ENCODE results near the gene OPA1.
A peak's percentile ranks its signal among the peaks of the same experiment; 100 is the strongest.

OPA1 gene

DNA sequence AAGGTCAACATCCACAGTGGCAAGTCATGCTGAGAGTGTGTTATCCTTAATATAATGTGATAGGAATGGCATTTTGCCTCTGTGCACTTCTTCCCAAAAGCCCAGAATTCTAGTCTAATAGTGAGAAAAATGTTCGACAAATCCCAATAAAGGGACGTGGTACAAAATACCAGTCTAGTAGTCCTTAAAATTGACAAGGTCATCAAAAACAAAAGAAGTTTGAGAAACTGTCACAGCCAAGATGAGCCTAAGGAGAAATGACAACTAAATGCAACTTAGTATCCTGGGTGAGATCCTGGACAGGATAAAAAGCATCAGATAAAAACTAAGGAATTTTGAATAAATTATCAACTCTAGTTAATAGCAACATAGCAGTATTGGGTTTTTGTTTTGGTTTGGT lies 23.9 kb upstream of the OPA1 start:
- Histone ChIP-seq H3K4me3 (ENCODE audit: low read depth, low read length) (no peak overlapping the region), H3K4me2 (ENCODE audit: low read length) (no peak overlapping the region), H3K36me3 (ENCODE audit: control insufficient read depth, insufficient read depth, low read length) (no peaks in the 10 kb centered on the region), H3K9me3 (ENCODE audit: control insufficient read depth, low read length) (no peaks in the 10 kb centered on the region), H3K79me2 (no peaks in the 10 kb centered on the region), H3K4me1 (peaks cover 4% of the 10 kb centered on the region), H2AFZ (peak overlapping the region; percentile 2), H3K27me3 (ENCODE audit: control insufficient read depth, insufficient read depth, low read length) (no peaks in the 10 kb centered on the region), H3K9ac (no peak overlapping the region), H3K27ac (no peak overlapping the region)
- TF ChIP-seq, protein P1, sequence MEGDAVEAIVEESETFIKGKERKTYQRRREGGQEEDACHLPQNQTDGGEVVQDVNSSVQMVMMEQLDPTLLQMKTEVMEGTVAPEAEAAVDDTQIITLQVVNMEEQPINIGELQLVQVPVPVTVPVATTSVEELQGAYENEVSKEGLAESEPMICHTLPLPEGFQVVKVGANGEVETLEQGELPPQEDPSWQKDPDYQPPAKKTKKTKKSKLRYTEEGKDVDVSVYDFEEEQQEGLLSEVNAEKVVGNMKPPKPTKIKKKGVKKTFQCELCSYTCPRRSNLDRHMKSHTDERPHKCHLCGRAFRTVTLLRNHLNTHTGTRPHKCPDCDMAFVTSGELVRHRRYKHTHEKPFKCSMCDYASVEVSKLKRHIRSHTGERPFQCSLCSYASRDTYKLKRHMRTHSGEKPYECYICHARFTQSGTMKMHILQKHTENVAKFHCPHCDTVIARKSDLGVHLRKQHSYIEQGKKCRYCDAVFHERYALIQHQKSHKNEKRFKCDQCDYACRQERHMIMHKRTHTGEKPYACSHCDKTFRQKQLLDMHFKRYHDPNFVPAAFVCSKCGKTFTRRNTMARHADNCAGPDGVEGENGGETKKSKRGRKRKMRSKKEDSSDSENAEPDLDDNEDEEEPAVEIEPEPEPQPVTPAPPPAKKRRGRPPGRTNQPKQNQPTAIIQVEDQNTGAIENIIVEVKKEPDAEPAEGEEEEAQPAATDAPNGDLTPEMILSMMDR (IDR thresholded peaks at IDR 0.05), result no peak

GRCh38 chr3:193572426-193572908 lies 20.5 kb upstream of the OPA1 start:
- TF ChIP-seq, protein P1 (IDR thresholded peaks at IDR 0.05), result peak; percentile 82
- peak overlapping the region; percentile 6 for H2AFZ ChIP-seq
- no peaks in the 10 kb centered on the region for H3K79me2 ChIP-seq
- H3K27me3 ChIP-seq (ENCODE audit: control insufficient read depth, insufficient read depth, low read length), result no peaks in the 10 kb centered on the region
- H3K9ac ChIP-seq, result no peak overlapping the region
- H3K36me3 ChIP-seq (ENCODE audit: control insufficient read depth, insufficient read depth, low read length), result no peaks in the 10 kb centered on the region
- H3K4me3 ChIP-seq (ENCODE audit: low read depth, low read length), result no peak overlapping the region
- H3K4me1 ChIP-seq, result peaks cover 4% of the 10 kb centered on the region
- no peak overlapping the region for H3K4me2 ChIP-seq (ENCODE audit: low read length)
- H3K27ac ChIP-seq, result no peak overlapping the region
- no peaks in the 10 kb centered on the region for H3K9me3 ChIP-seq (ENCODE audit: control insufficient read depth, low read length)

GRCh38 chr3:193573403-193574191 lies 19.4 kb upstream of the OPA1 start:
- Histone ChIP-seq H3K4me2 (ENCODE audit: low read length) (no peak overlapping the region), H3K27me3 (ENCODE audit: control insufficient read depth, insufficient read depth, low read length) (no peaks in the 10 kb centered on the region), H3K4me3 (ENCODE audit: low read depth, low read length) (no peak overlapping the region), H3K9me3 (ENCODE audit: control insufficient read depth, low read length) (no peaks in the 10 kb centered on the region), H3K79me2 (no peaks in the 10 kb centered on the region), H3K27ac (no peak overlapping the region), H3K36me3 (ENCODE audit: control insufficient read depth, insufficient read depth, low read length) (no peaks in the 10 kb centered on the region), H2AFZ (no peak overlapping the region), H3K4me1 (peaks cover 4% of the 10 kb centered on the region), H3K9ac (no peak overlapping the region)
- TF ChIP-seq, protein P1 (IDR thresholded peaks at IDR 0.05), result no peak

GRCh38 chr3:193574488-193575070 lies 18.4 kb upstream of the OPA1 start:
- Histone ChIP-seq H3K27ac (no peak overlapping the region), H3K36me3 (ENCODE audit: control insufficient read depth, insufficient read depth, low read length) (no peaks in the 10 kb centered on the region), H3K27me3 (ENCODE audit: control insufficient read depth, insufficient read depth, low read length) (no peaks in the 10 kb centered on the region), H2AFZ (peak overlapping the region; percentile 17), H3K9me3 (ENCODE audit: control insufficient read depth, low read length) (no peaks in the 10 kb centered on the region), H3K4me3 (ENCODE audit: low read depth, low read length) (no peak overlapping the region), H3K9ac (no peak overlapping the region), H3K79me2 (no peaks in the 10 kb centered on the region), H3K4me2 (ENCODE audit: low read length) (no peak overlapping the region), H3K4me1 (no peaks in the 10 kb centered on the region)
- TF ChIP-seq, protein P1 (IDR thresholded peaks at IDR 0.05), result no peak
